Astrocyte (in vitro differentiated cells and primary cell): ENCODE measurements around the gene ROR1. TPM values are rescaled to one million over a fixed set of nuclear protein-coding genes. Genes with fewer than 3 reads are reported as not detected.
A peak's percentile ranks its signal among the peaks of the same experiment; 100 is the strongest.
"Not testable (repeated sequence)": the region's sequence is repeated elsewhere in the genome, so short reads cannot be mapped to it uniquely, and the experiment has no call there.

ENCODE experiments used
- DNase-seq: peaks from one replicate; pipeline ENCODE4 v3.0.0-alpha.2; 2010; ENCODE audit warnings: low read depth
- FAIRE-seq: peaks from 2 replicates; lab custom pipeline; 2011; peaks lifted over from hg19 to GRCh38; lab: Jason Lieb, UNC
- H2AFZ ChIP-seq: 2 replicates; pipeline ENCODE4 v1.6.0; 2012; ENCODE audit warnings: low read depth, low read length, inconsistent platforms
- H3K27ac ChIP-seq: 2 replicates; pipeline ENCODE4 v1.5.1; 2011; ENCODE audit warnings: low read depth, low read length, inconsistent platforms
- H3K27me3 ChIP-seq: 2 replicates; pipeline ENCODE4 v1.6.0; 2011; ENCODE audit warnings: low read length, inconsistent platforms; ENCODE audit not compliant: insufficient read depth
- H3K36me3 ChIP-seq: 2 replicates; pipeline ENCODE4 v1.5.1; 2011; ENCODE audit warnings: low read length, inconsistent platforms; ENCODE audit not compliant: insufficient read depth
- H3K4me1 ChIP-seq: 2 replicates; pipeline ENCODE4 v1.5.1; 2011; ENCODE audit warnings: low read length, inconsistent platforms; ENCODE audit not compliant: insufficient read depth
- H3K4me2 ChIP-seq: 2 replicates; pipeline ENCODE4 v1.6.0; 2012; ENCODE audit warnings: low read length, inconsistent platforms
- H3K4me3 ChIP-seq: 2 replicates; pipeline ENCODE4 v1.5.1; 2011; ENCODE audit warnings: low read depth, mild to moderate bottlenecking, low read length, inconsistent platforms; ENCODE audit not compliant: insufficient read depth
- H3K79me2 ChIP-seq: 2 replicates; pipeline ENCODE4 v1.6.0; 2012; ENCODE audit warnings: mild to moderate bottlenecking, low read length, inconsistent platforms; ENCODE audit not compliant: insufficient read depth
- H3K9ac ChIP-seq: 2 replicates; pipeline ENCODE4 v1.6.0; 2012; ENCODE audit warnings: mild to moderate bottlenecking, low read length, inconsistent platforms
- H3K9me3 ChIP-seq: 2 replicates; pipeline ENCODE4 v1.5.1; 2012; ENCODE audit warnings: low read depth, mild to moderate bottlenecking, low read length, inconsistent platforms; ENCODE audit not compliant: insufficient read depth
- H4K20me1 ChIP-seq: 2 replicates; pipeline ENCODE4 v1.6.0; 2012; ENCODE audit warnings: low read length, inconsistent platforms; ENCODE audit not compliant: insufficient read depth
- H3K27ac Mint-ChIP-seq: one replicate; pipeline ENCODE4 v1.8.0; 2021; ENCODE audit warnings: mild to moderate bottlenecking, mixed read lengths; ENCODE audit not compliant: unreplicated experiment
- H3K27me3 Mint-ChIP-seq: one replicate; pipeline ENCODE4 v1.8.0; 2021; ENCODE audit warnings: low read depth, mixed read lengths; ENCODE audit not compliant: unreplicated experiment
- H3K36me3 Mint-ChIP-seq: one replicate; pipeline ENCODE4 v1.8.0; 2021; ENCODE audit warnings: low read depth, mixed read lengths; ENCODE audit not compliant: unreplicated experiment
- H3K4me1 Mint-ChIP-seq: one replicate; pipeline ENCODE4 v1.8.0; 2021; ENCODE audit warnings: low read depth, mixed read lengths; ENCODE audit not compliant: unreplicated experiment
- H3K4me3 Mint-ChIP-seq: one replicate; pipeline ENCODE4 v1.8.0; 2021; ENCODE audit warnings: mild to moderate bottlenecking, moderate library complexity, mixed read lengths; ENCODE audit not compliant: unreplicated experiment
- H3K9me3 Mint-ChIP-seq: one replicate; pipeline ENCODE4 v1.8.0; 2021; ENCODE audit warnings: mild to moderate bottlenecking, mixed read lengths; ENCODE audit not compliant: unreplicated experiment
- CTCF ChIP-seq: IDR thresholded peaks from 2 replicates; pipeline ENCODE4 v1.5.1; 2011; ENCODE audit warnings: low read depth, mild to moderate bottlenecking, inconsistent platforms, low read length, moderate library complexity; ENCODE audit not compliant: insufficient read depth
- EZH2 ChIP-seq: IDR thresholded peaks from 2 replicates; pipeline ENCODE4 v1.6.1; 2012; ENCODE audit warnings: mild to moderate bottlenecking, low read length, inconsistent platforms; ENCODE audit not compliant: insufficient read depth
- total RNA-seq: library from RNA; stranded (reverse); gene quantifications from 2 replicates; pipeline ENCODE4 v1.2.1, GENCODE V29; 2021

Gene ROR1
- total RNA-seq, 1 donor from 2014 or later: 38.3 TPM

DNA sequence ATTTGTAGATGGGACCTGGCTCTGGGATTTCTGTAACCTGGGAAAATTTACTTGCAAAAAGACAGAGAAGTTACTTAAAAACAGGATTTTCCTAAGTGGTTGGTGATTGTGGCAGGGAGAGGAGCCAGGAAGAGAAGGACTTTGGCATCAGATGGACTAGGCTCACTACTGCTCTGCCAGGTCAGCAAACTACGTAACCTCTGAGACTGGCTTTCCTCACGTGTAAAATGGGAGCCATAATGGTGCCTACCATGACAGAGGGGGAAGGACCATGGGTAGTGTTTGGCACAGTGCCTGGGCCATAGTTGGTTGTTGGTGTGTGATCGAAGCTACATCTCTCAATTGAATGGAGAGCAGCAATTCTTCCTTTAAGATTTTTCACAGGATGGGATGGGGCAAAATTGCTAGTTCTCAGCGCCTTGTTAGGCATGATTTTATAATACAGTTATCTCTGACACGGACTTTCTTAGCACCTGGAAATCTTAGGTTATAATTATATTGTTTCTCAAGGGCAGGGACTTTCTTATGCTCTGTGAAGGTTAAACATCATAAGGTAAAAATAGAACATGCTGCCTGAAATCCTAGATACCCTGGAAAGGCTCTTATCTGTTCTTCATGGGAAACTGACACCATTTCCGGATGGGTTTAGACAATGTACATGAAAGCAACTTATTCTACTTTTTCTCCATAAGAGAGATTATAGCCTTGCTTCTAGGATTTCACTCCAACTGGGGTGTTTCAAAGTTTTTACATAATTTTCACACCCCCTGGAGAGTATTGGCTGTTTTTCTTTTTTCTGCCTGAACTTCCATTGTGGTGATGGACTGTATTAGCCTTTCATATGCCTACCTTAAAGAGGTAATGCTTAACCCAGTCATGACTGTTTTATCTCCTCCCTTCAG is 10.9 kb downstream of the ROR1 start:
- Histone ChIP-seq H4K20me1 (peaks cover 82% of the 10 kb centered on the region), H3K79me2 (peaks cover 69% of the 10 kb centered on the region), H3K9ac (no peak overlapping the region), H3K27me3 (peaks cover 4% of the 10 kb centered on the region), H3K4me1 (no peaks in the 10 kb centered on the region), H3K4me2 (no peak overlapping the region), H3K4me3 (no peak overlapping the region), H2AFZ (no peak overlapping the region), H3K27ac (no peak overlapping the region), H3K36me3 (no peaks in the 10 kb centered on the region), H3K9me3 (no peaks in the 10 kb centered on the region)
- TF ChIP-seq EZH2: no peak
- no peak for TF ChIP-seq CTCF
- peaks cover 31% of the 10 kb centered on the region for H3K4me1 Mint-ChIP-seq
- peaks cover 12% of the 10 kb centered on the region for H3K36me3 Mint-ChIP-seq
- no peak overlapping the region for H3K4me3 Mint-ChIP-seq
- H3K27ac Mint-ChIP-seq: no peak overlapping the region
- no peaks in the 10 kb centered on the region for H3K9me3 Mint-ChIP-seq
- DNase-seq (no peak), FAIRE-seq (no peak)
- no peaks in the 10 kb centered on the region for H3K27me3 Mint-ChIP-seq

DNA sequence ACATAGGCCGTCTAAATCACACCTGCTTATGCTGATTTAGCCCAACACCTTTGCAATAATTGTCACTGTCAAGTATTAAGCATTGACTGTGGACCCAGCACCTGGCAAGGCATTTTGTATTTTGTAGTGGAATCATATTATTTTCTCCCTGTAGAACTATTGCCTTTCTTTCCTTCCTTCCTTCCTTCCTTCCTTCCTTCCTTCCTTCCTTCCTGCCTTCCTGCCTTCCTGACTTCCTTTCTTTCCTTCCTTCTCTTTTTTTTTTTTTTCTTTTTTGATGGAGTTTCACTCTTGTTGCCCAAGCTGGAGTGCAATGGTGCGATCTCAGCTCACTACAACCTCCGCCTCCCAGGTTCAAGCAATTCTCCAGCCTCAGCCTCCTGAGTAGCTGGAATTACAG is 13.5 kb downstream of the ROR1 start:
- H3K27ac Mint-ChIP-seq, H3K27ac ChIP-seq, H3K36me3 ChIP-seq, H3K4me1 ChIP-seq, H3K4me3 ChIP-seq, FAIRE-seq, H3K4me3 Mint-ChIP-seq, H2AFZ ChIP-seq, DNase-seq, H3K9me3 ChIP-seq, H3K27me3 ChIP-seq, H3K4me2 ChIP-seq, H3K9ac ChIP-seq, H3K9me3 Mint-ChIP-seq, H3K27me3 Mint-ChIP-seq: not testable (repeated sequence)
- peaks cover 31% of the 10 kb centered on the region for H3K4me1 Mint-ChIP-seq
- Histone ChIP-seq H4K20me1 (peaks cover 84% of the 10 kb centered on the region), H3K79me2 (peaks cover 48% of the 10 kb centered on the region)
- peaks cover 15% of the 10 kb centered on the region for H3K36me3 Mint-ChIP-seq

- Mint-ChIP-seq H3K27me3 (no peaks in the 10 kb centered on the region), H3K4me3 (no peak overlapping the region), H3K27ac (peak overlapping the region; percentile 19), H3K4me1 (peaks cover 35% of the 10 kb centered on the region), H3K9me3 (no peaks in the 10 kb centered on the region), H3K36me3 (peaks cover 16% of the 10 kb centered on the region)
- no peak overlapping the region for H3K4me2 ChIP-seq
- H3K9me3 ChIP-seq: no peaks in the 10 kb centered on the region
- H3K27me3 ChIP-seq: peaks cover 3% of the 10 kb centered on the region
- no peak overlapping the region for H3K27ac ChIP-seq
- H3K79me2 ChIP-seq: peaks cover 42% of the 10 kb centered on the region
- H2AFZ ChIP-seq: no peak overlapping the region
- no peak overlapping the region for H3K4me3 ChIP-seq
- H3K4me1 ChIP-seq: no peaks in the 10 kb centered on the region
- no peak for DNase-seq
- TF ChIP-seq EZH2 (no peak), CTCF (no peak)
- H4K20me1 ChIP-seq: peaks cover 82% of the 10 kb centered on the region
- H3K36me3 ChIP-seq: no peaks in the 10 kb centered on the region
- no peak for FAIRE-seq
- no peak overlapping the region for H3K9ac ChIP-seq
These were observed 14.1 kb downstream of the ROR1 start for GRCh38 chr1:63787875-63788274.
